SW 1271 (cell line): ENCODE measurements around the gene PRRX2.

Experiments
- DNase-seq, 2 experiments: peaks; one replicate each; lab custom pipeline; 2025; lab: John Stamatoyannopoulos, UW

Gene PRRX2

GRCh38 chr9:129679537-129679936 is 14.1 kb downstream of the PRRX2 start:
- DNase-seq = no peak

- no peak for DNase-seq
Observed at GRCh38 chr9:129681924-129682323, 16.5 kb downstream of the PRRX2 start.

GRCh38 chr9:129682381-129682780 is 16.9 kb downstream of the PRRX2 start:
- no peak for DNase-seq

GRCh38 chr9:129685220-129685932 is 19.9 kb downstream of the PRRX2 start:
- DNase-seq = no peak

- no peak for DNase-seq
Observed at GRCh38 chr9:129685933-129686259, 20.4 kb downstream of the PRRX2 start.

GRCh38 chr9:129686736-129687135 is 21.3 kb downstream of the PRRX2 start:
- DNase-seq = no peak

- DNase-seq = no peak
Observed at GRCh38 chr9:129687391-129687790, 21.9 kb downstream of the PRRX2 start.

- no peak for DNase-seq
Observed at GRCh38 chr9:129688285-129689043, 23.0 kb downstream of the PRRX2 start.

- no peak for DNase-seq
Observed at GRCh38 chr9:129692534-129692933, 27.1 kb downstream of the PRRX2 start.

GRCh38 chr9:129693741-129694140 is 28.3 kb downstream of the PRRX2 start:
- DNase-seq = no peak

- DNase-seq = no peak
Observed at GRCh38 chr9:129694243-129694646, 28.8 kb downstream of the PRRX2 start.

GRCh38 chr9:129695870-129696269 is 30.4 kb downstream of the PRRX2 start:
- DNase-seq = no peak

GRCh38 chr9:129696944-129697655 is 31.7 kb downstream of the PRRX2 start:
- DNase-seq = no peak

GRCh38 chr9:129697656-129698253 is 32.3 kb downstream of the PRRX2 start:
- DNase-seq = no peak

- DNase-seq = no peak
Observed at GRCh38 chr9:129698254-129698757, 32.9 kb downstream of the PRRX2 start.

- no peak for DNase-seq
Observed at GRCh38 chr9:129701054-129701453, 35.6 kb downstream of the PRRX2 start.

- no peak for DNase-seq
Observed at GRCh38 chr9:129701549-129701948, 36.1 kb downstream of the PRRX2 start.

- DNase-seq = no peak
Observed at GRCh38 chr9:129702589-129703520, 37.4 kb downstream of the PRRX2 start.

GRCh38 chr9:129703667-129704355 is 38.4 kb downstream of the PRRX2 start:
- DNase-seq = no peak

- DNase-seq = no peak
Observed at GRCh38 chr9:129704807-129705206, 39.4 kb downstream of the PRRX2 start.

- no peak for DNase-seq
Observed at GRCh38 chr9:129708793-129709192, 43.3 kb downstream of the PRRX2 start.
